ENCODE results near the gene PNPLA2.

Gene PNPLA2

GRCh38 chr11:850775-851763 lies 32.4 kb downstream of the PNPLA2 start:
- no peak overlapping the region for H3K9ac ChIP-seq

DNA sequence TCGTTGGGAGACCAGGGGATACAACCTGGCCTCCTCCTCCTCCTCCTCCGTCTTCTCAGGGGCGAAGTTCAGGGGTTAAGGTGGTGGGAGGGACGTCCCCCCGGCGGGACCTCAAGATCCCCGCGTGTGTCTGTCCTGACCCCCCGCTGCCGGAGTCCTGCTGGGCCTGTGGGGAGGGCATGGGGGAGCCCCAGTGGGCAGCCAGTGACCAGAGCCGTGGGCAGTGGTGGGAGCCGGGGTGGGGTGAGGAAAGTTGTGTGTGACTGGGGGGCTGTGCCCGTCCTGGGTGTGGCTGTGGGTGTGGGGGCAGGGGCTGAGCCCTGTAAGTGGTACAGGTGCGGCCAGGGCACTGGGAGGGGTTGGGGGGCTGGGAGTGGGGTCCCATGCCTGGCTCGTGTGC lies 34.0 kb downstream of the PNPLA2 start:
- Histone ChIP-seq H3K9me3 (ENCODE audit: control insufficient read depth, low read length) (no peaks in the 10 kb centered on the region), H3K27me3 (ENCODE audit: control insufficient read depth, insufficient read depth, low read length) (no peaks in the 10 kb centered on the region), H2AFZ (no peak overlapping the region), H3K36me3 (ENCODE audit: control insufficient read depth, insufficient read depth, low read length) (no peaks in the 10 kb centered on the region), H3K27ac (no peak overlapping the region), H3K79me2 (no peaks in the 10 kb centered on the region), H3K4me1 (no peaks in the 10 kb centered on the region), H3K4me3 (ENCODE audit: low read depth, low read length) (no peak overlapping the region), H3K9ac (no peak overlapping the region), H3K4me2 (ENCODE audit: low read length) (no peak overlapping the region)
- TF ChIP-seq, protein P1, sequence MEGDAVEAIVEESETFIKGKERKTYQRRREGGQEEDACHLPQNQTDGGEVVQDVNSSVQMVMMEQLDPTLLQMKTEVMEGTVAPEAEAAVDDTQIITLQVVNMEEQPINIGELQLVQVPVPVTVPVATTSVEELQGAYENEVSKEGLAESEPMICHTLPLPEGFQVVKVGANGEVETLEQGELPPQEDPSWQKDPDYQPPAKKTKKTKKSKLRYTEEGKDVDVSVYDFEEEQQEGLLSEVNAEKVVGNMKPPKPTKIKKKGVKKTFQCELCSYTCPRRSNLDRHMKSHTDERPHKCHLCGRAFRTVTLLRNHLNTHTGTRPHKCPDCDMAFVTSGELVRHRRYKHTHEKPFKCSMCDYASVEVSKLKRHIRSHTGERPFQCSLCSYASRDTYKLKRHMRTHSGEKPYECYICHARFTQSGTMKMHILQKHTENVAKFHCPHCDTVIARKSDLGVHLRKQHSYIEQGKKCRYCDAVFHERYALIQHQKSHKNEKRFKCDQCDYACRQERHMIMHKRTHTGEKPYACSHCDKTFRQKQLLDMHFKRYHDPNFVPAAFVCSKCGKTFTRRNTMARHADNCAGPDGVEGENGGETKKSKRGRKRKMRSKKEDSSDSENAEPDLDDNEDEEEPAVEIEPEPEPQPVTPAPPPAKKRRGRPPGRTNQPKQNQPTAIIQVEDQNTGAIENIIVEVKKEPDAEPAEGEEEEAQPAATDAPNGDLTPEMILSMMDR (IDR thresholded peaks at IDR 0.05) = no peak

More at GRCh38 chr11:850775-851763, 32.4 kb downstream of the PNPLA2 start:
- no peaks in the 10 kb centered on the region for H3K36me3 ChIP-seq (ENCODE audit: control insufficient read depth, insufficient read depth, low read length)
- H3K4me2 ChIP-seq (ENCODE audit: low read length) = no peak overlapping the region
- TF ChIP-seq, protein P1 (IDR thresholded peaks at IDR 0.05) = no peak
- no peak overlapping the region for H3K27ac ChIP-seq
- no peaks in the 10 kb centered on the region for H3K4me1 ChIP-seq
- no peak overlapping the region for H2AFZ ChIP-seq
- H3K27me3 ChIP-seq (ENCODE audit: control insufficient read depth, insufficient read depth, low read length) = no peaks in the 10 kb centered on the region
- H3K79me2 ChIP-seq = no peaks in the 10 kb centered on the region
- no peaks in the 10 kb centered on the region for H3K9me3 ChIP-seq (ENCODE audit: control insufficient read depth, low read length)
- H3K4me3 ChIP-seq (ENCODE audit: low read depth, low read length) = no peak overlapping the region

DNA sequence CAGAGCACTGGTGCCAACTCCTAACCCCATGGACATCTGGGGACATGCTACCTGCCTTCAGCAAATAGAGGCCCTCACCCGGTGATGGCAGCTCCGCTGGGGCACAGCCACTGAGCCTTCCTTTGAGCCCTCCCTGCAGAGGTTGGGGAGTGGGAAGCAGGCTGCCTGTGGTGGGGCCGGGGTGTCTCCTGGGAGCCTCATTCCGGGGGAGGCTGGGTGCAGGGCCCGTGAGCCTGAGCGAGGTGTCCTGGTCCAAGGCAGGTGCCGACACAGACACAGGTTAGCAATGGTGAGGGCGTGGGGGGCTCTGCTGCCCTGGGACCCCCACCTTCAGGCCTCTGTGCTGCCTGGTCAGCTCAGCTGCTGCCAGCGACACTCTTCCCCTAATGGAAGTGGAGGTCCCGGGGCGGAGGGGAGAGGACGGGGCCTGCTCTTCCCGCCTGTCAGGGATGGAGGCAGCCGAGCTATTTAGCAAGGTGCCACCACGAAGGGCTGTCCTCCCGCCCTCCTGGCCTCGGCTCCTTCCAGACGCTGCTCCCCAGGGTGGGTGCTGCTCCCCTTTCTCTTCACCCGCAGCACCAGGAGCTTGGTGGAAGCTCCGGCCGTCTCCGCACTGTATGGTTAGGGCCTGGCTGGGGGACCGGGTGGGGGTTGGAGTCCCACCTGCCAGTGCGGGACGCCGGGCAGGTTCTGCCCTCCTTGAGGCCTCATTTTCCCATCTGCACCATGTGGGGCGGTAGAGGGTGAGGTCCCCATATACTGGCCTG lies 35.2 kb downstream of the PNPLA2 start:
- TF ChIP-seq, protein P1 (IDR thresholded peaks at IDR 0.05) = no peak
- no peak overlapping the region for H3K27ac ChIP-seq

GRCh38 chr11:854601-855329 lies 36.1 kb downstream of the PNPLA2 start:
- no peaks in the 10 kb centered on the region for H3K4me1 ChIP-seq
- H3K9me3 ChIP-seq (ENCODE audit: control insufficient read depth, low read length) = no peaks in the 10 kb centered on the region
- H3K4me3 ChIP-seq (ENCODE audit: low read depth, low read length) = no peak overlapping the region
- H3K27me3 ChIP-seq (ENCODE audit: control insufficient read depth, insufficient read depth, low read length) = no peaks in the 10 kb centered on the region
- H3K27ac ChIP-seq = no peak overlapping the region
- no peak overlapping the region for H3K4me2 ChIP-seq (ENCODE audit: low read length)
- no peak overlapping the region for H2AFZ ChIP-seq
- H3K9ac ChIP-seq = no peak overlapping the region
- no peaks in the 10 kb centered on the region for H3K36me3 ChIP-seq (ENCODE audit: control insufficient read depth, insufficient read depth, low read length)
- H3K79me2 ChIP-seq = no peaks in the 10 kb centered on the region
- TF ChIP-seq, protein P1 (IDR thresholded peaks at IDR 0.05) = no peak

More for the DNA sequence above, 35.2 kb downstream of the PNPLA2 start:
- Histone ChIP-seq H3K9me3 (ENCODE audit: control insufficient read depth, low read length) (no peaks in the 10 kb centered on the region), H3K27me3 (ENCODE audit: control insufficient read depth, insufficient read depth, low read length) (no peaks in the 10 kb centered on the region), H3K9ac (no peak overlapping the region), H3K4me3 (ENCODE audit: low read depth, low read length) (no peak overlapping the region), H3K79me2 (no peaks in the 10 kb centered on the region), H3K4me1 (no peaks in the 10 kb centered on the region), H3K36me3 (ENCODE audit: control insufficient read depth, insufficient read depth, low read length) (no peaks in the 10 kb centered on the region), H2AFZ (no peak overlapping the region), H3K4me2 (ENCODE audit: low read length) (no peak overlapping the region)
